Thoracic aorta (tissue), 2 donors: Measurements from ENCODE around the gene SLC6A3. TPM values are rescaled to one million over a fixed set of nuclear protein-coding genes. Genes with fewer than 3 reads are reported as not detected.

Experiments used
- ATAC-seq: fragments of 150-250 bp; one replicate; pipeline ENCODE4 v1.8.0; 2017; ENCODE audit warnings: low read depth; ENCODE audit not compliant: insufficient number of reproducible peaks, low FRiP score
- DNase-seq: peaks from one replicate; pipeline ENCODE4 v3.0.0-alpha.2; 2020; ENCODE audit warnings: low spot score
- H3K27ac ChIP-seq, 2 donors: fragments of 200-600 bp; sonication (generic); 1 replicate in 1 of 2; 2 replicates in 1 of 2; pipeline ENCODE4 v1.5.1; 2016; ENCODE audit warnings: mild to moderate bottlenecking in 2 of 2, moderate library complexity in 2 of 2
- H3K27me3 ChIP-seq: fragments of 200-600 bp; sonication (generic); replicated peaks from 2 replicates; pipeline ENCODE4 v1.6.0; 2016; ENCODE audit warnings: mild to moderate bottlenecking; ENCODE audit not compliant: insufficient read depth
- H3K36me3 ChIP-seq: fragments of 200-600 bp; sonication (generic); one replicate; pipeline ENCODE4 v1.5.1; 2016
- H3K4me1 ChIP-seq, 2 donors: fragments of 200-600 bp; sonication (generic); 1 replicate in 1 of 2; 2 replicates in 1 of 2; pipeline versions ENCODE4 v1.5.1 to v1.6.0; 2016; ENCODE audit warnings: low read depth in 2 of 2, mild to moderate bottlenecking in 1 of 2; ENCODE audit not compliant: control insufficient read depth in 1 of 2
- H3K4me3 ChIP-seq: fragments of 200-600 bp; sonication (generic); 2 replicates; pipeline ENCODE4 v1.5.1; 2016; ENCODE audit warnings: mild to moderate bottlenecking
- H3K9me3 ChIP-seq: fragments of 200-600 bp; sonication (generic); 2 replicates; pipeline ENCODE4 v1.5.1; 2016
- CTCF ChIP-seq: fragments of 200-600 bp; sonication (generic); IDR thresholded peaks from one replicate; pipeline ENCODE4 v1.5.1; 2019; ENCODE audit warnings: antibody characterized with exemption
- total RNA-seq, 2 donors: library from RNA; depleted of rRNA; stranded (reverse); fragments of >200 nt; gene quantifications; one replicate each; pipeline versions ENCODE4 v1.1.0 to v1.2.3, GENCODE V29; 2016

Gene SLC6A3
- total RNA-seq, 2 donors from 2014 or later, result 0.14 TPM; not detected in 1

GRCh38 chr5:1370006-1370405 is 75.2 kb downstream of the SLC6A3 start:
- no peak for ATAC-seq
- H3K4me1 ChIP-seq, result no peaks in the 10 kb centered on the region
- no peak overlapping the region for H3K4me3 ChIP-seq
- no peak overlapping the region for H3K27ac ChIP-seq
- H3K36me3 ChIP-seq, result no peaks in the 10 kb centered on the region
- H3K9me3 ChIP-seq, result no peaks in the 10 kb centered on the region
- H3K27me3 ChIP-seq, result no peaks in the 10 kb centered on the region
- DNase-seq, result no peak
- TF ChIP-seq CTCF, result no peak

- H3K9me3 ChIP-seq, result no peaks in the 10 kb centered on the region
- ATAC-seq (no peak), DNase-seq (no peak)
- no peaks in the 10 kb centered on the region for H3K27me3 ChIP-seq
- no peak overlapping the region for H3K4me3 ChIP-seq
- no peaks in the 10 kb centered on the region for H3K4me1 ChIP-seq
- TF ChIP-seq CTCF, result no peak
- no peak overlapping the region for H3K27ac ChIP-seq
- H3K36me3 ChIP-seq, result no peaks in the 10 kb centered on the region
Measured at GRCh38 chr5:1368756-1369155, 76.5 kb downstream of the SLC6A3 start.

- no peaks in the 10 kb centered on the region for H3K4me1 ChIP-seq
- no peak overlapping the region for H3K27ac ChIP-seq
- TF ChIP-seq CTCF, result no peak
- H3K4me3 ChIP-seq, result no peak overlapping the region
- DNase-seq, result no peak
- H3K9me3 ChIP-seq, result no peaks in the 10 kb centered on the region
- no peaks in the 10 kb centered on the region for H3K27me3 ChIP-seq
- H3K36me3 ChIP-seq, result no peaks in the 10 kb centered on the region
- no peak for ATAC-seq
Measured at GRCh38 chr5:1368236-1368635, 77.0 kb downstream of the SLC6A3 start.

GRCh38 chr5:1367149-1367548 is 78.1 kb downstream of the SLC6A3 start:
- no peaks in the 10 kb centered on the region for H3K27me3 ChIP-seq

GRCh38 chr5:1366514-1366913 is 78.7 kb downstream of the SLC6A3 start:
- TF ChIP-seq CTCF, result no peak
- DNase-seq (no peak), ATAC-seq (no peak)
- no peaks in the 10 kb centered on the region for H3K4me1 ChIP-seq
- no peaks in the 10 kb centered on the region for H3K27me3 ChIP-seq
- H3K4me3 ChIP-seq, result no peak overlapping the region
- no peak overlapping the region for H3K27ac ChIP-seq
- no peaks in the 10 kb centered on the region for H3K9me3 ChIP-seq
- no peaks in the 10 kb centered on the region for H3K36me3 ChIP-seq

More at GRCh38 chr5:1367149-1367548, 78.1 kb downstream of the SLC6A3 start:
- Histone ChIP-seq H3K4me1 (no peaks in the 10 kb centered on the region), H3K9me3 (no peaks in the 10 kb centered on the region), H3K4me3 (no peak overlapping the region), H3K27ac (no peak overlapping the region), H3K36me3 (no peaks in the 10 kb centered on the region)
- TF ChIP-seq CTCF, result no peak
- DNase-seq (no peak), ATAC-seq (no peak)
